ENCODE measurements around the gene TNFRSF14.

Gene TNFRSF14

DNA sequence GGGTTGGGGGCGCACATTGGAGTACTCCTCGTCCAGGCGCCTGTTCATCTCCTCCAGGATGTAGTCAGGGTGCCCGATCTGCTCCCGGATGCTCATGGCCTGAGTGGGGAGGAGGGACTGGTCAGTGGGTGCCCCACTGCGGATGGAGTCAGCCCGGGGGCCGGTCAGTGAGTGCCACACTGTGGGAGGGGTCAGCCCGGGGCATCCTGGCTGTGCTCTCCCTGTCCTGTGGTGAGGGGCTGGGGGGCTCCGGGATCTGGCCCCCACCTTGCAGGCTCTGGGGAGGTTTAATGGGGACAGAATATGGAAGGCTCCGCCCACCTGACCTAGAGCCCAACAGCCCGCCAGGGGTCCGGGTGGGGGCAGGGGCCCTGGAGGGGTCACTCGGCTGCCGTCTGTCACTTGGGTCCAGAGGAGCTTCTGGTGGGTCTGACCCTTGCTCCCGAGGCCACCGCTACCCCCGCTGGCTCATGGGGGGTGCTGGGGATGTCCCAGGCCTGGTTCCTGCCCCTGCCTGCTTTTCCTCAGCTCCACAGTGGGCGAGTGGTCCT, 39.2 kb downstream of the TNFRSF14 start:
- TF ChIP-seq, protein P1, sequence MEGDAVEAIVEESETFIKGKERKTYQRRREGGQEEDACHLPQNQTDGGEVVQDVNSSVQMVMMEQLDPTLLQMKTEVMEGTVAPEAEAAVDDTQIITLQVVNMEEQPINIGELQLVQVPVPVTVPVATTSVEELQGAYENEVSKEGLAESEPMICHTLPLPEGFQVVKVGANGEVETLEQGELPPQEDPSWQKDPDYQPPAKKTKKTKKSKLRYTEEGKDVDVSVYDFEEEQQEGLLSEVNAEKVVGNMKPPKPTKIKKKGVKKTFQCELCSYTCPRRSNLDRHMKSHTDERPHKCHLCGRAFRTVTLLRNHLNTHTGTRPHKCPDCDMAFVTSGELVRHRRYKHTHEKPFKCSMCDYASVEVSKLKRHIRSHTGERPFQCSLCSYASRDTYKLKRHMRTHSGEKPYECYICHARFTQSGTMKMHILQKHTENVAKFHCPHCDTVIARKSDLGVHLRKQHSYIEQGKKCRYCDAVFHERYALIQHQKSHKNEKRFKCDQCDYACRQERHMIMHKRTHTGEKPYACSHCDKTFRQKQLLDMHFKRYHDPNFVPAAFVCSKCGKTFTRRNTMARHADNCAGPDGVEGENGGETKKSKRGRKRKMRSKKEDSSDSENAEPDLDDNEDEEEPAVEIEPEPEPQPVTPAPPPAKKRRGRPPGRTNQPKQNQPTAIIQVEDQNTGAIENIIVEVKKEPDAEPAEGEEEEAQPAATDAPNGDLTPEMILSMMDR (IDR thresholded peaks at IDR 0.05; ENCODE audit: insufficient read depth, low read length, poor library complexity, severe bottlenecking): no peak
- Histone ChIP-seq H3K27me3 (replicated peaks; ENCODE audit: control insufficient read depth, insufficient read depth, low read length) (no peaks in the 10 kb centered on the region; the same call in 1 of the 2 replicates), H3K36me3 (ENCODE audit: control insufficient read depth, insufficient read depth, low read length) (no peaks in the 10 kb centered on the region), H3K4me3 (replicated peaks; ENCODE audit: low read depth, low read length) (no peak overlapping the region)
- no peak for DNase-seq (ENCODE audit: extremely low read depth, insufficient read length)

DNA sequence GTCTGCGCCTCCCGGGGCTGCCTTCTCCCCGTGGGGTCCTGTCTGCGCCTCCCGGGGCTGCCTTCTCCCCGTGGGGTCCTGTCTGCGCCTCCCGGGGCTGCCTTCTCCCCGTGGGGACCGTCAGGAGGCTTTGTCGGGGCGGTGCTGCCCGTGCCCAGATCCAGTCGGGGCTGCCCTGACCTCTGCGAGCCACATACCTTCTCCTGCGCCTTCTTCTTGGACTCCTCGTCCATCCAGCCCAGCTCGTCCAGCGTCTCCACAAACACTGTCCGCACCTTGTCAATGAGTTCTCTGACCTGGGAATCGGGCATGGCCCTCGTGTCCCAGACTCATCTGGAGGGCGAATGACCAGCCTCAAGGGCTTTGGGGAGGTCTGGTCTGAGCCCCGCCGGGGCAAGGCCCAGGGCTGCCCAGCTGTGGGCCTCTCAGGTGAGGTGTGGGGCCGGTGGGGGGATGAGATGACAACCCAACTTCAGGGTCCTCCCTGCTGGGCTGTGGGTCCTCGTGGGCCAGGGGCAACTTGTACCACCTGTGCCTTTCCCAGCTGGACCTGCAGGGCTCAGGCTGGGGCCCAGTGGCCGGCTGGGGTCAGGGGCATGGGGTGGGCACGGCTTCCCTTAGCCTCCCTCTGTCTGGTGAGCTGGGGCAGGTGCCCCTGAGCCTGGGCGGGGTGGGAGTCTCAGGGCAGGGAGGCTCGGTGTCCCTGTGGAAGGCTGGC, 39.8 kb downstream of the TNFRSF14 start:
- TF ChIP-seq, protein P1 (IDR thresholded peaks at IDR 0.05; ENCODE audit: insufficient read depth, low read length, poor library complexity, severe bottlenecking): no peak
- H3K36me3 ChIP-seq (ENCODE audit: control insufficient read depth, insufficient read depth, low read length): no peaks in the 10 kb centered on the region
- no peak for DNase-seq (ENCODE audit: extremely low read depth, insufficient read length)
- H3K27me3 ChIP-seq (replicated peaks; ENCODE audit: control insufficient read depth, insufficient read depth, low read length): no peaks in the 10 kb centered on the region; the same call in 1 of the 2 replicates
- no peak overlapping the region for H3K4me3 ChIP-seq (replicated peaks; ENCODE audit: low read depth, low read length)

DNA sequence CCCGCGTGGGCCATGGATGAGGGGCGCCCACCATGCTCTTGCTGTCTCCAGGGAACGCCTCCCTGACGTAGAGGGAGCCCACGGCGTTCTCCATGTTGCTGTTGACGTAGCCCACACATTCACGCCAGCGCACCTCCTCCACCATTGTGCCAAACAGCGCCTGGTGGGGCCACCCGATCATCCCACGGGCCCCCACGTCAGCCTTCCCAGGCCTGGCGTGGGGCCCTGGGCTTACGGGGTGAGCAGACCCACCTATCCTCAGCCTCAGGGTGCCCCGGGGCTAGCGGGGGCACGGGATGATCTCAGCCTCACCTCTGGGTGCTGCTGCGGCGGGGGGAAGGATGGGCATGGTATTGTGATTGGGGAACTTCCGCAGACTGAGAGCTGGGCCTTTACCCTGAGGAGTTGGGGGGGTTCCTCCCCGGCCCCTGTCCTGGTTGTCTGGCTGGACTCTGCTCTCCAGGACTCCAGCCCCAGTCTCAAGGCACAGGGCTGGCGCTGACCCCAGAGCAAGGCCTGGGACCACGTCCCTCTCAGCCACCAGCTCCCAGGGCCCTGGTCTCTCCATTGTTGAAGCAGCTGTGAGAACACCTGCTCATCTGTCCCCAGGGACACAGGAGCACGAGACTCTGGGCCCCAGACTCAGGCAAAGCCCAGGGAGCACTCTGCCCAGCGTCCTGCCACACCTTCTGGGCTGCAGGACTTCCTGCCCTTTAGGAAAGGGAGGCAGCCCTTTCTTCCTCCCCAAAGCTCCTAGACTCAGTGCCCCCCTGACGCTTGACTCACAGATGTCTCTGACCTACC, 40.6 kb downstream of the TNFRSF14 start:
- DNase-seq (ENCODE audit: extremely low read depth, insufficient read length): no peak
- H3K4me3 ChIP-seq (replicated peaks; ENCODE audit: low read depth, low read length): no peak overlapping the region
- TF ChIP-seq, protein P1 (IDR thresholded peaks at IDR 0.05; ENCODE audit: insufficient read depth, low read length, poor library complexity, severe bottlenecking): no peak
- no peaks in the 10 kb centered on the region; the same call in 1 of the 2 replicates for H3K27me3 ChIP-seq (replicated peaks; ENCODE audit: control insufficient read depth, insufficient read depth, low read length)
- H3K36me3 ChIP-seq (ENCODE audit: control insufficient read depth, insufficient read depth, low read length): no peaks in the 10 kb centered on the region

DNA sequence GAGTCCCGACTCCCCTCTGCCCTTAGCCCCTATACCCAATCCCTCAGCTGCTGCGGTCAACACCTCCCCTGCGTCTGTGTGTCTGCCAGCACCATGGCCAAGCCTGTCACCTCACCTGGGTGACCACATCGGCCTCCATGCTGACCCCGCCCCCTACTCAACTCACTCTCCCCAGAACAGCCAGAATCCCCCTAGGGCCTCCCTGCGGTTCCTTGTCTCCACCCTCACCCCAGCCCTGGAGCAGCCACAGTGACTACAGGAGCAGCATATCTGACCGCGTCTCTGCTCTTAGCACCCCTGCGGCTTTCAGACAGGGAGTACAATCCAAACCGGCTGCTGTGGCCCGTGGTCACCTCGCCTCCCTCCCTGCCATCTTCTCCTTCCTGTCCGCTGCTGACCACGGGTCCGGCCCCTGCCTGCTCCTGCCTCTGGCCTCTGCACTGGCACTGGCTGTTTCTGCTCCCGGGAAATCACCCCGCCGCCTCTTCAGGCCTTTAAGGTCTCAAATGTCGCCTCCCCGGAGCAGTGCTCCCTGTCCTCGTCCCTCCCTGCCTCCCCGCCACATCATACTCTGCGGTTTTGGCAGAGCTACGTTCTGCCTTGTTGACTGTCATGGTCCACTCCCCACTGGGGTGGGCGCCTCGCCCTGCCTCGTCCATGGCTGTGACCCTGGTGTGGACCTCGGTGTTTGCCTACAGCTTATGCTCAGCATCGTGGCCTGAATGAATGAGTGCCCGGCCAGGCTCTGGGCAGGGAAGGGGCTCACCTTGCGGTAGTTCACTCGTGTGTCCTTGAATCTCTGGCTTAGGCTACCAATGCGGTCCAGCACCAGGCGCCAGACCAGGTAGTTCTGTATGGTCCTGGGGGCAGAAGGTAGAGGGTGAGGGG, 41.5 kb downstream of the TNFRSF14 start:
- DNase-seq (ENCODE audit: extremely low read depth, insufficient read length): no peak
- no peaks in the 10 kb centered on the region; the same call in 1 of the 2 replicates for H3K27me3 ChIP-seq (replicated peaks; ENCODE audit: control insufficient read depth, insufficient read depth, low read length)
- TF ChIP-seq, protein P1 (IDR thresholded peaks at IDR 0.05; ENCODE audit: insufficient read depth, low read length, poor library complexity, severe bottlenecking): no peak
- no peaks in the 10 kb centered on the region for H3K36me3 ChIP-seq (ENCODE audit: control insufficient read depth, insufficient read depth, low read length)
- H3K4me3 ChIP-seq (replicated peaks; ENCODE audit: low read depth, low read length): no peak overlapping the region

DNA sequence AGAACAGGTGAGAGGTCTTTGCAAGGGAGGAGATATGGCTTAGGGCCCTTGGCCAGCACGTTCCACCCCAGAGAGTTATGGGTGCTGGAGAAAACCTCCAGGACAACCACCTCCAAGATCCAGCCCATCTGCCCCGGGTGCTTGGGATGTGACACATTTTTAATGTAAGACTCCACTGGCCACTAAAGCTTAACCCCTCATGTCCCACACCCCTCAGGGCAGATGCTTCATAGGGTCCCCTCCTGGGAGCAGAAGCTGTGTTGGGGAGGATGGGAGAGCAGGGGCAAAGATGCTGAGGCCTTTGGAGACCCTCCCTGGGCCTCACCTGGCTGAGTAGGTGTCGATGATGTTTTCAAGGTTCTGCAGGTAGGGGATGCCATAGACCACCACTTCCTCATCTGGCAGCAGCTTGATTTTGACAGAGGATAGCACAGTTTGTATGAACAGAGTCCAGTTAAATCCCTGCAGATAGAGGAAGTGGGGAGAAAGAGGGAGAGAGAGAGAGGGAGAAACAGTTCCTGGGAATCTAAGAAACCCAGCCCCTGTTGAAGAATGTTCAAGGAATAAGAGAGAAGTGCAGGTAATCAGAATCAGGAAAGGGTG, 42.3 kb downstream of the TNFRSF14 start:
- no peak for DNase-seq (ENCODE audit: extremely low read depth, insufficient read length)
- Histone ChIP-seq H3K4me3 (replicated peaks; ENCODE audit: low read depth, low read length) (no peak overlapping the region), H3K36me3 (ENCODE audit: control insufficient read depth, insufficient read depth, low read length) (no peaks in the 10 kb centered on the region), H3K27me3 (replicated peaks; ENCODE audit: control insufficient read depth, insufficient read depth, low read length) (no peaks in the 10 kb centered on the region; the same call in 1 of the 2 replicates)
- TF ChIP-seq, protein P1 (IDR thresholded peaks at IDR 0.05; ENCODE audit: insufficient read depth, low read length, poor library complexity, severe bottlenecking): peak; percentile 15

All from GM06990 (cell line).